Hematopoietic multipotent progenitor cell treated with erythropoietin and hydrocortisone succinate and interleukin-3 and kit ligand, for 4 days (in vitro differentiated cells): ENCODE measurements around the gene LRP3.
A peak's percentile ranks its signal among the peaks of the same experiment; 100 is the strongest.

Experiments used
- DNase-seq: peaks from one replicate; pipeline ENCODE4 v3.0.0-alpha.2; 2015

The LRP3 gene

GRCh38 chr19:33240181-33240771 is 46.1 kb downstream of the LRP3 start:
- DNase-seq, result no peak

- DNase-seq, result no peak
Measured at GRCh38 chr19:33241091-33241529, 47.0 kb downstream of the LRP3 start.

- DNase-seq, result peak; percentile 53
Measured at GRCh38 chr19:33241530-33242101, 47.5 kb downstream of the LRP3 start.

- no peak for DNase-seq
Measured at GRCh38 chr19:33242131-33242530, 48.0 kb downstream of the LRP3 start.

GRCh38 chr19:33242911-33243310 is 48.8 kb downstream of the LRP3 start:
- no peak for DNase-seq

GRCh38 chr19:33245948-33246708 is 52.0 kb downstream of the LRP3 start:
- DNase-seq, result peak; percentile 42

GRCh38 chr19:33246709-33247440 is 52.7 kb downstream of the LRP3 start:
- no peak for DNase-seq

- no peak for DNase-seq
Measured at GRCh38 chr19:33247441-33247819, 53.3 kb downstream of the LRP3 start.

- no peak for DNase-seq
Measured at GRCh38 chr19:33248104-33248503, 54.0 kb downstream of the LRP3 start.

GRCh38 chr19:33248553-33248953 is 54.4 kb downstream of the LRP3 start:
- no peak for DNase-seq

GRCh38 chr19:33248954-33249613 is 55.0 kb downstream of the LRP3 start:
- peak; percentile 80 for DNase-seq

- no peak for DNase-seq
Measured at GRCh38 chr19:33249740-33250366, 55.7 kb downstream of the LRP3 start.

GRCh38 chr19:33250500-33250899 is 56.4 kb downstream of the LRP3 start:
- DNase-seq, result no peak

- DNase-seq, result no peak
Measured at GRCh38 chr19:33251076-33251475, 56.9 kb downstream of the LRP3 start.

- no peak for DNase-seq
Measured at GRCh38 chr19:33251526-33252090, 57.5 kb downstream of the LRP3 start.

GRCh38 chr19:33252418-33252962 is 58.4 kb downstream of the LRP3 start:
- no peak for DNase-seq

- no peak for DNase-seq
Measured at GRCh38 chr19:33252971-33253370, 58.8 kb downstream of the LRP3 start.

- DNase-seq, result no peak
Measured at GRCh38 chr19:33254245-33254824, 60.2 kb downstream of the LRP3 start.

- DNase-seq, result no peak
Measured at GRCh38 chr19:33255781-33256180, 61.7 kb downstream of the LRP3 start.

GRCh38 chr19:33256261-33256660 is 62.1 kb downstream of the LRP3 start:
- DNase-seq, result no peak

- DNase-seq, result no peak
Measured at GRCh38 chr19:33257828-33258227, 63.7 kb downstream of the LRP3 start.
